Ecto neural progenitor cell (in vitro differentiated cells): ENCODE results near the gene DYNC1H1.
A peak's percentile ranks its signal among the peaks of the same experiment; 100 is the strongest.

ENCODE experiments used
- DNase-seq: peaks from one replicate; pipeline ENCODE4 v3.0.0-alpha.2; 2018; ENCODE audit warnings: low spot score

DYNC1H1 gene

DNA sequence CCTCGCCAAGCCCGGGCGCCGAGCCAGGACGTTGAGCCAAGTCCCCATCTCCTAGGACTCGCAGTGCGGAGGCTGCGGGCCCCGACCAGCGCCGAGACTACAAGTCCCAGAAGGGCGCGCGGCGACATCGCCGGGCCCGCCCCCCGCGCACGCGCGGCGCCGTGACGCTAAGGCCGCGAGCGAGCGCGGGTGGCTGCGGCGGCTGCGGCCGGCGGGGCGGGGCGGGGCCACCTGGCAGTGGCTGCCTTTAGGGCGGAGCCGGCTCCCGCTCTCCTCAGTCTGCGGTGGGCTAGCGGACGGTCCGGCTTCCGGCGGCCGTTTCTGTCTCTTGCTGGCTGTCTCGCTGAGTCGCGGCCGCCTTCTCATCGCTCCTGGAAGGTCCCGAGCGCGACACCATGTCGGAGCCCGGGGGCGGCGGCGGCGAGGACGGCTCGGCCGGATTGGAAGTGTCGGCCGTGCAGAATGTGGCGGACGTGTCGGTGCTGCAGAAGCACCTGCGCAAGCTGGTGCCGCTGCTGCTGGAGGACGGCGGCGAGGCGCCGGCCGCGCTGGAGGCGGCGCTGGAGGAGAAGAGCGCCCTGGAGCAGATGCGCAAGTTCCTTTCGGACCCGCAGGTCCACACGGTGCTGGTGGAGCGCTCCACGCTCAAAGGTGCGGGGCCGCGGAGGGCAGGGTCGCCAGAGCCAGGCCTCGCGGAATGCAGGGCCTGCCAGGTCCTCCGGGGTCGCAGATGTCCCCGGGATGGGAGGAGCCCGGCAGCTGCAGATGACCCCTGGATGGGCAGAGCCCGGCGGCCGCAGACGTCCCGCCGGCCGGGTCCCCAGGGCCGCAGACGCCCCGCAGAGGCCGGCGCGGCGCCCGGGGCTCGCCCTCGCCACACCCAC lies at the start of gene DYNC1H1:
Gene DYNC1H1 (plus strand): TSS at position 277 of the 884 bp plus-strand sequence. CDS start 119 bp downstream, at position 396.
- DNase-seq, result peak; percentile 95

DNA sequence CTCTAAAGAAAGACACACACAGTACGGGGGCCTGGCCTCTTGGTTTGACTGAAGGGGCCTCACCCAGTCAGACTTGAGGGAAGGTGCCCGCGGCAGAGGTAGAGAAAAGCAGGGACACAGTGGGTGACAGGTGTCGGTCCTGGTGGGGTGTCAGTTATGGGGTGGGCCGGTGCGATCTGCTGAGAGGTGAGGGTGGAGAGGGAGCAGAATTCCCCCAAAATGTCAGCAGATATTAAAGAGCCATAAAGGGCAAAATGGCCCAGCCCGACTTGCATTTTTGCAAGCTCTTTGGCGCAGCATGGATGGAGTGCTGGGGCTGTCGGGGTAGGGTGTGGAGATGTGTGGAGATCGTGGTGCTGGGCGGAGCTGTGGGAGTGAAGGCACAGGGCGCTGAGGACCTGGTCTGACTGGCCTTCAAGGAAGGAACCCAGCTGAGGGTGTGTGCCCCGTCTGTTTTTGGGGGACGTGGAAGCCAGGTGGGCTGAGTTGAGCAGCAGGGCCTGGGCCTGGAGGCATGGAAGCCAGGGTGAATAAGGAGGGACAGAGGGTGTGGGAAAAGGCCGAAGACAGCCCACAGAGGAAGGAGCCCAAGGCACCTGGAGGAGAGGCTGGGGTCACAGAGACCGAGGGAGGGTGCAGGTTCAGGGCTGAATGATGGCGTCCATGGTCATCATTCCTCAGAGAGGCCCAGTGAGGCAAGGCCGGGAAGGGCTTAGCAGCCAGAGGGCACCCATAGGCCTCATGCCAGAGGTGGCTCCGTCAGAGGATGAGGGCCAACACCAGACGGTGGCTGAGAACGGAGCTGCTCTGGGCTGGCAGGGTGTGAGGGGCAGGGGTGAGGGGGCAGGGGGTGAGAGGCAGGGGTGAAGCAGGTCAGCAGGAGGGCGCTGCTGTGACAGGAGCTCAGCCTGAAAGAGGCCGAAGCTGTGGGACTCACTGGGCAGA lies 48.2 kb upstream of the DYNC1H1 start:
- DNase-seq, result no peak

DNA sequence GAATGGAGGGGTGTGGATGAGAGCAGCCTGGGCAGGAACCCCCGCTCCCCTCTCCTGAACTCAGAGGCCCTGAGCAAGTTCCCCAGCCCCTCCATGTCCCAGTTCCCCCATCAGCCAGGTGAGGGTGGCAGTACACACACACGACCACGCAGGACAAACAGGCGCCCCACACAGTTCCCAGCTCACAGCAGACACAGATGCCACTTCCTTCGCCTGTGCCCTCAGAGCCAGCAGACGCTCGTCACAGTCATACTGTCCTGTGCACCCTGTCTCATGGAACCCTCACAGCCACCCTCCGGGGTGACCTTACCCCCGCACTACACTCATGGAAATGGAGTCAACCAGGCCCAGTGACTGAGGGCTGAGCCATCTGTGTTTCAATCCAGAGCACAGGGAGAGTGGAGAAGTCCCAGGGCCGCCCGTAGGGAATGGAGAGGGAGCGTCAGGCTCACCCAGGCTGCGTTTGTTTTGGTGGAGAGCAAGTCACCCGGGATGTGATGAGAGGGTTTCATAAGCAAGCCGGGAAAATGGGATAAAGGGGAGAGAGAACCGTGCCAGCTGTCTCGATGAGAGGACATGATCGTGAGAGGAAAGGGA lies 47.5 kb upstream of the DYNC1H1 start:
- no peak for DNase-seq

DNA sequence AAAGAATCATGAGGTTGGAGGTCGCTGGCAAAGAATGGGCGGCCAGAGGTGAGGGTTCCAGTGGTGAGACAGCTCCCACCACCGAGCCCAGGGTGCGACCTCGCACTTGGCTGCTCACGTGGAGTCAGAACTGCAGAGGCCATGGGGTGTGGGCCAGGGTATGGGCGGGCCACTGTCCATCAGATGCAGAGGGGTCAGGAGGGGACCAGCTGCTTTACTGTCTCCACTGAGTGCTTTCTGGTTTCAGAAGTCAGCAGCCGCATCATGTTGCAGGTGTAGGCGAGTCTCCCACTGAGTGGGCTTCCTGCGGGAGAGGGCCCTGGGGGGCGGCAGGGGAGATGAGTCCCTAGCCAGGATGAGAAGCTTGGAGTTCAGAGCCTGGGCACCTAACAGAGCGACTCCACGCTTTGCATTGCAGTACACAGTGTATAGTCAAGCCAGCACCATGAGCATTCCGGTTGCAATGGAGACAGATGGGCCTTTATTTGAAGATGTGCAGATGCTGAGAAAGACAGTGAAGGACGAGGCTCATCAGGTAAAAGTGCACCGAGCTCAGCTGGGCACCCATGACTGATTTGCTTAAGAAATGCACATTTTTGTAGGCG lies 46.9 kb upstream of the DYNC1H1 start:
- no peak for DNase-seq

DNA sequence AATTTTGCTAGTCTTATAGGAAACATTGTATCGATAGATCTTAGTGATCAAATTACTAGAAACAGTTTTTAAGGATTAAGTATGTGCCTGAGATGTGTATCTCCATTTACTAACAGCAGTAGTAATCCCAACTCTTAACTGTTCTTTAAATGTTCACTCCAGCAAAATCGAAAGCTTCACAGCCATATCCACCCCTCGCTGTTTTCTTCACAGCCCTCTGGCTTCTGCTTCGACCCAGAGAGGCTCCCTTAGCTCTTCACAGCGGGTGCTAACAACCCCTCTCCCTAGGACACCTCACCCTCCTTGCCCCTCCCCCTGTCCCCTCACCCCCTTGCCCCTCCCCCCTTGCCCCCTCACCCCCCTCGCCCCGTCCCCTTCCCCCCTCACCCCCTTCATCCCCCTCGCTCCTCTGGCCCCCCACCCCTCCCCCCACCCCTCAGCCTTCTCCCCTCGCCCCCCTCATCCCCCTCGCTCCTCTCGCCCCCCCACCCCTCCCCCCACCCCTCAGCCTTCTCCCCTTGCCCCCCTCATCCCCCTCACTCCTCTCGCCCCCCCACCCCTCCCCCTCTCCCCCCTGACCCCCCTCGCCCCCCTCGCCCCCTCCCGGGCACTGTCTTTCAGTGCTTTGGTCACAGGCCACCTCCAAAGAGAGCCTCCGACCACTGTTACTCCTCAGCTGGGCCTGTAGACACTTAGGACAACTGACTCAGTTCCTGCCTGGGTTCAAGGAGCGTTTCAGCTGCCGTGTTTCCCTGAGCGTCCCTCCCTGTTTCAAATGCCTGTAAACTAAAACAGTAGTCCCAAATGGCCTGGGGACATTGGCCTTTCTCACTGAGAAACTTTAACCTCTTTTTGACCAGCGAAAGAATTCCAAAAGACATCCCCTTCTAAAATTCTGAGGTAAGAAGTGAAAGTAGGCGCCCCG lies 46.0 kb upstream of the DYNC1H1 start:
- no peak for DNase-seq

DNA sequence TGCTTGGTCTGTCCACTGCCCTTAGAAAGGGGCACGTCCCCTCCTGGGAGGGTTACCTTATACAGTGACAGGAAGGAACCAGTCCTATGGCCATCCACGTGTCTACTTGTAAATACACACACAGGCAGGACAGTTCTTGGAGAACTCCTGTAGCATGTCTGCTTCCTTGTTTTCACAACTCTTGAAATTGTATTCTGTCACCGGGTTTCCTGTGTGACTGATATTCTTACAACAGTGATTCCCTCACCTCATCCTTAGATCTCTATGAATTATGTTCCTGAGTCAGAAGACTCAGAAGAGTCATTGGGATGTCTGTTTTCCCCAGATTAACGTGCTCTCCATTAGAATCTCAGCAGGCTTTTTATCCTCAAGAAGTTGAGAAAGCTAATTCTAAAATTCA lies 44.1 kb upstream of the DYNC1H1 start:
- DNase-seq, result no peak

DNA sequence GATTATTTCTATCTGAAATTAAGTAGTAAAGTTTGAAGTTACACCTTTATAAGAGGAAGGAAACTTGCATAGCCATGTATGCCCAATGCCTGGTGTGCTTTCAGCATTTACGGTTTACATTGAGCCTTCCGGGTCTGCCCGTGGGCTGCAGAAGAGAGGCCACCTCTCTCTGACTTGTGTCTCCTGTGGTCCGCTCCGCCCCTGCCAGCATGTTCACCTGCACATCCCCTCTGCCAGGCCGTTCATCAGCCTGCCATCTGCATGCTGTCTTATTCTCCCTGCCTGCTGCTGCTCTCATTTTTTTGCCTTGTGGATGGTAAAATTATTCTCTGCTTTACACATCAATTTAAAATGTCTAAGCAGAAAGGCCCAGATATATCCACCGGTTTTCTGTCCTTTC lies 41.5 kb upstream of the DYNC1H1 start:
- DNase-seq, result no peak

DNA sequence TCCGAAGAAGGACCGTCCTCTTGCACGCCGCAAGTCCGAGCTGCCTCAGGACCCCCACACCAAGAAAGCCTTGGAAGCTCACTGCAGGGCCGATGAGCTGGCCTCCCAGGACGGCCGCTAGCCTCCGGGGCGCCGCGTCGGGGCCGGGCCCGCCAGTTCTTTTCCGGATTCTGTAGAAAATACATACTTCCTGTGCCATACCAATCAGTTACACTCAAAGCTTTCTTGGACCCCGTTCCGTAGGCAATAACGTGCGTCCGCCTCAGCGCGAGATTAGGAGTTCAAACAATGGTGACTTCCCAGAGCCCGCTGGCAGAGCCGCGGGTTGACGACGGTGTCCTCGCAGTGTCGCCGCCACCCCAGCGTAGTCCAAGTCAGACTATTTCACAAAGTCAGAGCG lies 39.2 kb upstream of the DYNC1H1 start:
- no peak for DNase-seq

DNA sequence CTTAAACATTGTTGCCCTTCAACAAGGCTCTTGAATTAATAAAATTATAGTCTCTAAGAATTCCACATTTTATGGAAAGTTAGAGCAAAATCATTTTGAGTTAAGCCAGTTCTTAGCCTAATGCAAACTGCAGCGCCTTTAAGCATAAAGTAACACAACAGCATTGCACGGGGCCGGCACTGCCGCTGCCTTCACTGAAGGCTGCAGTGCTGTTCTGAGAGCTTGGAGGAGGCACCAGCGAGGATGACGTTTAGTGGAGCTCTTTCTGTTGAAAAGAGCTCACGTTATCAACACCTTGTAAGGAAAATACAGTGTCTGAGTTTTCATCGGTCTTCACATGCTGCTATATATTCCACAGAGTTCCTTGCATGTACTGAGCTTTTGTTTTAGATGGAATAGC lies 38.3 kb upstream of the DYNC1H1 start:
- no peak for DNase-seq

DNA sequence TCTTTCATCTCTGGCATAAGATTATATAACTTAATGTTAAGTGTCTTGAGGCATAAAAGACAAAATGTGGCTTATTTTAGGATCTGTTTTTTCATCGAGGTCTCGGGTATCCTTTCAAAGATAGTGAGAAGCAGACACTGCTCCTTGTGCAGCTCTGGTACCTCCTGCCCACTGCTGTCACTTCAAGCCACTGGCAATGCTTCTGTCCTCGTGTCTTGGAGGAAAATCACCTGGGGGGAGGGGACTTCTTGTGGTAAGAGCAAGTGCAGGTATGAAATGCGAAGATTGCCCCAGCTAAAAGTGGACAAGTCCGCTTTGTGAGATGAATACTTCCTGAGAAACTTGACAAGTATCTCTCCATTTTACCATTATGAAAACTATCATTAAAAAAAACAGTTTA lies 37.8 kb upstream of the DYNC1H1 start:
- DNase-seq, result no peak

DNA sequence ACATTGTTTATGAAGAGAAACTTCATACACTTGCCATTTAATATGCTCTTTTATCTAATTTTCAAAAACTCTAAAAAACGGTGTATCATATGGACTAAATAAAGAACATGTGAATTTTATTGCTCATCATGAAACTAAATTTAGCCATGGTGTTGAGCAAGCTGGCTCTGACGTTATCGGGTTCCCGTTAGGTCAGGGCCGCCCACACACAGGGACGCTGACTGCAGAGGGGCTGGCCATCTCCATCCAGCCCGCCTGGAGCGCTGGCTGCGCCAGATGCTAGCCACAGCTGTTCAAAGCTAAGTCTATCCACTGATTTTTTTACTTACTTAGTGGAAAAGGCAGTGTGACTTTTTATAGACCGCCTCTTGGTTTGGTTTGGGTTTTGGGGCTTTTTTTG lies 36.5 kb upstream of the DYNC1H1 start:
- DNase-seq, result no peak

DNA sequence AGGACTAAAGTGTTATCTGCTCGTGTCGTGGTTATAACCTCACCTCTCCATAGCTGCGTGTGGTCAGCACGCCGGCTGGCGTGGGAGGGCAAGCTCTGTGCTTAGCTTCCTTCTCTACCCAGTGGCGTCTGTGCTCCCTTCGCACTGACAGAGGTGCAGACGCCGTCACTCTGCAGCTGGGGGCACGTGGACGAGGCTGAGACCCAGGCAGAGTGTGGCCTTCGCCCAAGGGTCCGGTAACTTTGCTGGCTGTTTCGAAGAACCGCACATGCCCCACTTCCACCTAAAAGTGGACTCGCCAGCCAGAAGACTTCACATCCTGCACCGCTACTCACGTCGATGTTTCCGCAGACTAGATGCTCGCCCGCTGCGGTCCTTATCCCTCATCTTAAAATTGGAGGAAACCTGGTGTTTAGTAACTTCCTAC lies 35.9 kb upstream of the DYNC1H1 start:
- no peak for DNase-seq

DNA sequence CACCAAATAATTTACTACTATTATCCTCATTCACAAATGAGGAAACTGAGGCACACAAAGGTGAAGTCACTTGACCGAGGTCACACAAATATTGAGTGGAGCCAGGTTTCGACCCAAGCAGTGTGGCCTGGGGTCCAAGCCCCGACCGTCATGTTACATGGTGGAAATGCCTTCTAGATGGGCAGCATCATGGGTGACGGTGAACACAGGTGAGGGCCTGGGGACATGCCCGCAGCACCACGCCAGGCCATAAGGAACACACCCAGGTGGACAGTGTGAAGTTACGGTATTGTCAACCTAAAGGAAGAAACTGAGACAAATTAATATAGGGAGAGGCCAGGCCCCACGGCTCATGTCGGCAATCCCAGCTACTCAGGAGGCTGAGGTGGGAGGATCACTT lies 35.3 kb upstream of the DYNC1H1 start:
- no peak for DNase-seq

DNA sequence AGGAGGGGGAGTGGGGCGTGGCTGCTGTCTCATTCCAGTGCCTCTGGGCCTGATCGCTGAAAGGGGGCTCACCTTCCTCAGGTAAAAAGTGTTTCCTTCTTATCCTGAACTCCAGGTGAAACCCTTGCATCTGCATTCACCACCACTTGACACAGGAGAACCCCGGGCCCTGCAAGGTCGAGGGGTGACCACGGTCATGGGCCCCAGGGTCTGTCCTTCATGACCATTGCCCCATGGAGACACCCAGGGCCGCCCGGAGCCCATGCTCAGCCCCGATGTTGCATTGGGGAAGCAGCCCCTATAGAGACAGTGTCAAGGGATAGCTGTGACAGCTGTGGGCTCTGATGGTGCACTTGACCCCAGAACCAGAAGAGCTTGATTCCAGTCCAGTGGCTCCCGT lies 34.4 kb upstream of the DYNC1H1 start:
- no peak for DNase-seq

DNA sequence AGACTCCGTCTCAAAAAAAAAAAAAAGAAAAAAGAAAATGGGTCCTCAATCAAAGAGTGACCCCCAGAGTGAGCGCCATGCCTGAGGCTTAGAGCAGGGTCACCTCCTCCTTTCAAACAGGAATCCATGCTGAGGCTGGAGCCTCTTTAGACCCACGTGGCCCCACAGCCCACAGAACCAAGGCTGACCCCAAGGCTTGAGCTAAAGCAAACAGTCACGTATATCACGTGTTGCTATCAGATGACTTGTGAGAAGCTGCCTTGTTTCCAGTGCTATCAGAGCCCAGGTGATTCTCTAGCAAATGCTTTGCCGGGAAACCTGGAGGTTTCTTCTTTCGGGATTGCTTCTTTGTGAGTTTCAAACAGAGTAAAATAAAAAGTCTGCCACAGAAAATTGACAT lies 31.7 kb upstream of the DYNC1H1 start:
- DNase-seq, result no peak

DNA sequence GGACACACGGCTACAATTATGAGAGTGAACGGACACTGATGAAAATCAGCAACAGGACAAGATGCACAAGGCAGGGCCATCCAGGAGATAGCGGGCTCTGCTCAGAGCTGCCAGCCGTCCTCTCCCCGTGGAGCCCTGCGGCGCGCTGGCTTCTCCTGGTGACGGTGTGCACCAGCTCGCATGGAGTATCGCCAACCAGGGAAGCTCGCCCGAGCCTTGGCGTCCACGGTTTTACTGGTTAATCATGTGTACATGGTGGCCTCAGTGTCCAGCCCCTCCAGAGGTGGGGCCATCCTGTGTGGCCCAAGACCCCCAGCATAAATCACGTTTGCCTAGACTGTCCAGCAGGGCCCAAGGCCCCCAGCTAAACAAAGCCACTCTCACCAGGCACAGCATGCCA lies 31.2 kb upstream of the DYNC1H1 start:
- DNase-seq, result no peak

DNA sequence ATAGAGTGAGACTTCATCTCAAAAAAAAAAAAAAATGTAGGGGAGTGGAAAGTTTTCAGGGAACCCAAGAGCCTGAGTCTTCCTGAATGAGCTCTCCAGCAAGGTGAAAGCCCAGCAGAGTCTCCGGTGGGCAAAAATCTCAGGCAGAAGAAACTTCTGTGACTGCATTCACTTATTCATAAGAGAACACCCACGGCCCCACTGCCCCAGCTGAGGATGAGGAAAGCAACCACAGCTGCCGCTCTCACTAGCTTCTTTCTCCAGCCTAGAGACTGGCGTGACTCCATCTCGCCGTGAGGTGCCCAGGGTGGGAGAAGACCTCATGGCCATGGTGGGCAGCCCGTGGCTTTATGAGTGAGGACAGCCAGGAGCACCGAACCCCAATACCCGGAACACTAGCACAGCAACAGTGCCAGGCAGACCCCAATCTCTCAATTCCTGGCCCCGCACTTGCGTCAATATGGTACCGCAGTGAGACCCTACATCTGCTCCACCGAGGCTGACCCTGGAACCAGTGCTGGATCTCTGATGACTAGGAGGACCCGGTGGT lies 29.7 kb upstream of the DYNC1H1 start:
- no peak for DNase-seq

DNA sequence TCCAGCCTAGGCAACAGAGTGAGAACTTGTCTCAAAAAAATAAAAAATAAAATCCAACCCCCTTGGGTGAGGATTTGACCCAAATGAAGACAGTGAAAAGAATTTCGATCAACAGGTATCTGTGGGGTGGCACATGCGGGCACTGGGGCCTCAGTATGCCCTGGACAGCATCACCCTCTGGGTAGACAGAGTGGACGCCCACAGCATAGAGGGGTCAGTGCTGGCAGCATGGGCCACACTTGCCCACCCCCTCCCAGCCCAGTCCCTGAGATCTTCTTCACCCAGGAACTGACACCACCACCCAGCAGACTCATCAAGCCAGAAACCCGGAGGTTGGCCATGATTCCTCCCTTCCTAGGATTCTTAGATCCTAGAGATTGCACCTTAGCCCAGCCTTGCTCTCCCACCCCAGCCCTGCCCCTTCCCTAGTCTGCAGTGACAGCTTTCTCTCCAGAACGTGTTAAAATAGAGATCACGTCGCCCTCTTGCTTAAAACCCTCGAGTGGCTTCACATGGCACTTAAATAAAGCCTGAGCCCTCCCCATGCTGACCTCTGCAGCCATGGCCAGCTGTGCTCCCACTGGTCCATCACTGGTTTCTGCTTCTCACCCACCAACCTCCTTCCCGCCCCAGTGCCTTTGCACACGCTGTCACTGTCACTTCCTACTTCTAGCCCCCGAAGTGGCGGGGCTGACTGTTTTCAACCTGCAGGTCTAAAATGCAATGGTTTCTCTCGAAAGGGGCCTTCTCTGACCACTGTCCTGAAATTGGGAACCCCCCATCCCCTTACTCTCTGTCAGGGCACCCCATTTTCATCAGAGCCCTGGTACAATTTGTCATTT lies 26.2 kb upstream of the DYNC1H1 start:
- DNase-seq, result no peak

DNA sequence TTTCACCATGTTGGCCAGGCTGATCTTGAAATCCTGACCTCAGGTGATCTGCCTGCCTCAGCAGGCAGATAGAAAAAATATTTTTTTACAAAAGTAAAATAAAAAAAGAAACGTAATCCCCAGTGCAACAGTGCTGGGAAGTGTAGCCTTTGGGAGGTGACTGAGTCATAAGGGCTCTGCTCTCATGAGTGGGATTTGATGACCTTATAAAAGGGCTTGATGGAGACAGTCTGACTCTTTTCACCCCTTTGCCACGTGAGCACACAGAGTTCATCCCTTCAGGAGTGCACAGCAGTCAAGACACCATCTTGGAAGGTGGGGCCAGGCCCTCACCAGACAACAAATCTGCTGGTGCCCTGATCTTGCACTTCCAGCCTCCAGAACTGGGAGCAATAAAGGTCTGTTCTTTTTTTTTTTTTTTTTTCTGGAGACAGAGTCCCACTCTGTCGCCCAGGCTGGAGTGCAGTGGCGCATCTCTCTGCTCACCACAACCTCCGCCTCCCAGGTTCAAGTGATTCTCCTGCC lies 24.7 kb upstream of the DYNC1H1 start:
- DNase-seq, result no peak

DNA sequence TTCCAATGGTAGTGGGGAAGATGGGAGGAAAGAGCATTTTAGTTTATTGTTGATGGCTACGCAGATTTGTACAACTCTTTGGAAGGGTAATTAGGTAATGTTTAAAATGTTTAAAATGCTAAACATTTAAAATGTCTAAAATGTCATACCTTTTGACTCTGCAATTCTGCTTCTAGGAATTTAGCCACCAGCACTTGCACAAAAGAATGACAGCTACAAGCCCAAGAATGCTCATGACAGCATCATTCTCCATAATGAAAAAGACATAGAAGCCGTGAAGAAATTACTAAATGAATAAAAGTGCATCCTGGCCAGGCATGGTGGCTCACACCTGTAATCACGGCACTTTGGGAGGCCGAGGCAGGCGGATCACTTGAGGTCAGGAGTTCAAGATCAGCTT lies 19.9 kb upstream of the DYNC1H1 start:
- DNase-seq, result no peak
